M059J (cell line): ENCODE data around the gene DEK. TPM values are rescaled to one million over a fixed set of nuclear protein-coding genes. Genes with fewer than 3 reads are reported as not detected.
"Not testable (repeated sequence)": the region's sequence is repeated elsewhere in the genome, so short reads cannot be mapped to it uniquely, and the experiment has no call there.

Source experiments
- DNase-seq: peaks from one replicate; pipeline ENCODE4 v3.0.0-alpha.2; 2012; ENCODE audit warnings: low read depth
- total RNA-seq: library from RNA; depleted of rRNA; stranded (reverse); fragments of >200 nt; shearing (Covaris generic); gene quantifications from 2 replicates; pipeline ENCODE4 v1.2.3, GENCODE V29; 2014; rRNA removed

Gene DEK, protein sequence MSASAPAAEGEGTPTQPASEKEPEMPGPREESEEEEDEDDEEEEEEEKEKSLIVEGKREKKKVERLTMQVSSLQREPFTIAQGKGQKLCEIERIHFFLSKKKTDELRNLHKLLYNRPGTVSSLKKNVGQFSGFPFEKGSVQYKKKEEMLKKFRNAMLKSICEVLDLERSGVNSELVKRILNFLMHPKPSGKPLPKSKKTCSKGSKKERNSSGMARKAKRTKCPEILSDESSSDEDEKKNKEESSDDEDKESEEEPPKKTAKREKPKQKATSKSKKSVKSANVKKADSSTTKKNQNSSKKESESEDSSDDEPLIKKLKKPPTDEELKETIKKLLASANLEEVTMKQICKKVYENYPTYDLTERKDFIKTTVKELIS
- total RNA-seq, result 326 and 338 TPM in 2 replicates

GRCh38 chr6:18264219-18264922, at the start of gene DEK:
DEK (minus strand) TSS chr6:18264530; CDS start chr6:18263987, 543 bp downstream.
- DNase-seq, result peak; percentile 92

DNA sequence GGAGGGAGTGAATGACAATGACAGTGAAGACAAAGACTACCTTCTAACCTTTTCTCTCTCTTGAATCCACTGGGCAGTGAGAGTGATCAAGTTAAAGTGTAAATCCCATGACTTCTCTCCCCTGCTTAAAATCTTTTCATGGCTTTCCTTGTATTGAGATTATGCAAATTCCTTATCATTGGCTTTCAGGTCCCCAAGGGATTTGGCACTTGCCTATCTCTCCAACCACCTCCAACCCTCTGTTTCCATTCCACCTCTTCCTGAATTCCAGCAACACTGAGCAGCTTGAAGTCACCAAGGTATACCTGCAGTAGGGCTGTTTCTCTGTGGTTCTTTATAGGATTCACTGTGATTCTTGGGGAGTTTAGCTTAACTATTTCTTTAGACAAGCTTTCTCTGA, 48.0 kb upstream of the DEK start:
- DNase-seq, result no peak

- not testable (repeated sequence) for DNase-seq
Observed at GRCh38 chr6:18310010-18310409, 45.7 kb upstream of the DEK start.

- DNase-seq, result peak; percentile 34
Observed at GRCh38 chr6:18309046-18309445, 44.7 kb upstream of the DEK start.

GRCh38 chr6:18308070-18308735, 43.9 kb upstream of the DEK start:
- DNase-seq, result peak; percentile 87

DNA sequence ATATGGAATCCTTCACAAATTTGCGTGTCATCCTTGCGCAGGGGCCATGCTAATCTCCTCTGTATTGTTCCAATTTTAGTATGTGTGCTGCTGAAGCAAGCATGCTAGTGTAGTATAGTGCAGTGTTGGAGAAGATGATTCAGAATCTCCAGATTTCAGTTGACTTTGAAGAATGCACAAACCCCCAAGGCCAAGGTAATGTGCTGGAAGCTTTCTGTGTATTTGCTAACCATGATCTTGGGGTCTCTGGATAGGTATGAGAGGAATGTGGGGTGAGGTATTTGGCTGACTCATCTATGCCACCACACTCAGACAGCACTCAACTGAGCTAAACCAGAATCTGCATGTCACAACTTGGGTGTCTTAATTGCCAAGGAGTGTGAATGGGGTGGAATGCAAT, 42.6 kb upstream of the DEK start:
- DNase-seq, result peak; percentile 95

DNA sequence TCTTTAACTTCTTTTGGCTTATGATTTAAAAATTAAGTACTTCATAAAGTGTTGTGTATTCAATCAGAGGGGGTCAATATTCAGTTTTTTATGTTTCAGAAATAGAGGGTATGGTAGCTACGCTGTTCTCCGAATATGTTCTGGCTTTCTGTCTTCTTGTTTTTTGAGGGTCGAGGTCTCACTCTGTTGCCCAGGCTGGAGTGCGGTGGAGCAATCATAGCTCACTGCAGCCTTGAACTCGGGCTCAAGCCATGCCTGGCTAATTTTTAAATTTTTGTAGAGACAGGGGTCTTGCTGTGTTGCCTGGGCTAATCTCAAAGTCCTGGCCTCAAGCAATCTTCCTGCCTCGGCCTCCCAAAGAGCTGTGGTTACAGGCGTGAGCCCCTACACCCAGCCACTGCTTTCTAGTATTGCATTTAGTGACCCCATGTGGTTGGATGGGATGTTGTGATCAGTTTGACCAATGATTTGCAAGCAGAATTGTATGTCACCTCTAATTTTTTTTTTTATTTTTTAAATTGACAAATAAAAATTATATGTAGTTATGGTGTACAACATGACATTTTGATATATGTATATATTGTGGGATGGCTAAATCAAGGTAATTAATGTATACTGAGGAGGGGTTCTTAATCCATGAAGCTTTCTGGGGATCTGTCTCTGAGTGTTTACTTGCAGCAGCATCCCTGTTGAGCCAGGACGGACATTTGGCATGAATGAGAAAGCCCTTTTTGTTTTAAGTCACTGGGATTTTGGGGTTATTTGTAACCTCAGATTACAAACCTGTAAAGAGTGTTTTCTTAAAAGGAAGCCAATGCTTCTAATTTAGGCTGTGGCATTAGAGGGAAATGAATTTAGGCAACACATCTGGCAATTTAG, 38.5 kb upstream of the DEK start:
- DNase-seq, result peak; percentile 37

DNA sequence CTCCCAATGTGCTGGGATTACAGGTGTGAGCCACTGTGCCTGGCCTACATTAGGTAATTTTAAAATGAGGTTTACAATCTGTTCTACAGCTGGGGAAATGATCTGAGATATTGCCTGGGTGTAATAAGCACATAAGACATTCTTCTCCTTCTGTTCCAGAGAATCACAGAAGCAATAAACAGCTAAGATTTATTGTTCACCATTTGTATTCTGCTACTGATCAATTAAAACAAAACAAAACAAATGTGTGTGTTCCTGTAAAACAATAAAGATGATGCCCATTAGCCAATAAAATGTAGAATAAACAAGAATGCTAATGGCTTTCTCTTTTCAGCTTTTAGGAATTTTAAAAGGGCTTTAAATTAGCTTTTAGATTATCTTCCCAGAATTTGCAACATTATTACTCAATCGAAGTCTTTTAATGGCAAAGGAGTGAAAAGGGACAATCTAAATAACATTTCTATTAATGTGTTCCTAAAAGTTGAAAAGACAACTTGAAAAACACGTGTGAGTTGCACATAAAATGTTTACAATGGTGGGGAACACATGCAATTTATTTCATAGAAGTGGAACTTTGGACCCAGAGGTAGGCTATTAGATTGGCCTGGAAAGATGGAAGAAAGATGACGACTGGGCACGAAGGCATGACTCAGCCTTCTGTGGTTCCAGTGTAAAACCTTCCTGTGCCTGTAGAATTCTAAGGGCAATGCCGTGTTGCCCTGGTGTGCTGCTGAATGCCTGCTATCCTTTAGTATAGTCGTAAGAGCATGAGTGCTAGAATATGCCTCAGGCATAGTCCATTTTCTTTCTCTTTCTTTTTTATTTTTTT, 29.0 kb upstream of the DEK start:
- peak; percentile 97 for DNase-seq

- DNase-seq, result no peak
Observed at GRCh38 chr6:18289283-18289682, 25.0 kb upstream of the DEK start.

GRCh38 chr6:18284261-18284660, 19.9 kb upstream of the DEK start:
- no peak for DNase-seq

- DNase-seq, result no peak
Observed at GRCh38 chr6:18281564-18281963, 17.2 kb upstream of the DEK start.

DNA sequence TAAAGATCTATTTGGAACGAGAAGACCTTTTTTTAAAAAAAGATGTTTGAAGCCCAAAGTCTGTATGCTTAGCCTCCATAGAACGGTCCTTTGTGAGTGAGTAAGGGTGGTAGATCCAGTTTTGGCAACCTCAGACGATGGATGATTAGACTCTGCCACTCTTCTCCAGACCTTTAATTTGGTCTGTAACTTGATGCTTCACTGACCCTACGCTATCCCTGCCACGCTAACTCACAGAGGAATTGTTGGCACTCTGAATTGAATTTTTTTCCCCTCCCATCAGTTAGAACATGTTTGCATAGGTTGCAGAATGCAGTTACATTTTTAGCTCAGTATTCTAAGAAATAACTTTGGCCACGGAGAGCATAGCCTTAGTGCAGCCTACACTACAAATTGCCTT, 15.8 kb upstream of the DEK start:
- peak; percentile 78 for DNase-seq

GRCh38 chr6:18279422-18279821, 15.1 kb upstream of the DEK start:
- no peak for DNase-seq

- DNase-seq, result peak; percentile 44
Observed at GRCh38 chr6:18277237-18278006, 13.1 kb upstream of the DEK start.

DNA sequence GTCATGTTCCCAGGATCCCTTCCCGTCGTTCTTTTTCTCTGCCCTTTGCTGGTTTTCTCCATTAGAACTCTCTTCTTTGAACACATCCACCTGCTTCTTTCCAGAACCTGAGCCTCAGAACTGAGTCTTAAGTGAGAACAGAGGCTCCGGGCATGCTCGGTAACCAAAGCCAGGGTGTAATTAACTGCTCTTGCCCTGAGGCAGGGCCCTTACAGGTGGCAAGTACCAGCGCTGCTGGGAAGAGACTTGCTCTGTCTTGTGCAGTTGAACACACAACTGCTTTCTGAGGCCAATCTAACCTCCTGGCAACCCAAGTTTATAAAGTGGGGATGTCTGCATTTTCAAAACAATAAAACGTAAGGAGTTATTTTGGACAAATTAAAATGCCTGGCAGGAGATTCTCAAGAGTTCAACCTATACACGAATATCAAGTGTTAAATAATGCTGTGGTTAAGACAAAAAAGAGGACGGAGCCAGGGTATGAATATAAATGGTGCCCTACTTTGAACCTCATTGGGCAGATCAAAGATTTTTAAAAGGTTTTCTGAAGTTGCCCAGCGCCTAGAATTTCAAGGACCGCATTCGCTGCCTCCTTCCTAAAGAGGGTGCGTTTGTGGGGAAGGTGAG, 12.4 kb upstream of the DEK start:
- peak; percentile 58 for DNase-seq

GRCh38 chr6:18270216-18270615, 5.9 kb upstream of the DEK start:
- DNase-seq, result no peak

DNA sequence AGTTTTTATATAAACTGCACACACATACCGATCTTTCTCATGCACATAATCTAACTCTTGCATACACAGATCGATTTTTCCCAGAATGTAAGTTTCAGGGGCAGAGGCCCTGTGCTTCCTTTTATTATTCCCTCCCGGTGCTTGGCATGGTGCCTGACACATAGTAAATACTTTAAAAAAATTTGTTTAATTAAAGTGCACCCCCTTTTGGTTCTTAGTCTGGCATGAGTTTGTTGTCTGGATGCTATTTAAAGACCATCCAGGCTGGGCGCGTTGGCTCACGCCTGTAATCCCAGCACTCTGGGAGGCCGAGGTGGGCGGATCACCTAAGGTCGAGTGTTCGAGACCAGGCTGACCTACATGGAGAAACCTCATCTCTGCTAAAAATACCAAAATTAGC, 5.4 kb upstream of the DEK start:
- DNase-seq, result peak; percentile 50

DNA sequence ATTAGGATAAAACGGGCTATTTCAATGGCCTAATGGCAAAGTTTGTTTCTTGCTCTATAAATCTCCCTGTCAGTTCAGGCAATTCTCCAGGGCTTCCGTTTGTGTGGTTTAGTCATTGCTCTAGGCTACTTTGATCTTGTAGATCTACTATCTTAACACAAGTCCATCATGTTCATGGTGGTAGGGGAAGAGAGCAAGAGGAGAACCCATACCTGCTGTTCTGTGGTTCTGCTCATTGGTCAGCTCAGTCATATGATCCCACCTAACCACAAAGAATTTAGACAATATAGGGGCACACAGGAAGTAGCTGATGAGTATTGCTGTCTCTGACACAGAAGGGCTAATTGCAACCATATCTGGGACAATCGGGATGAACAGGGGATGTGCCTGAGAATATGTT, 4.9 kb upstream of the DEK start:
- peak; percentile 97 for DNase-seq

- DNase-seq, result no peak
Observed at GRCh38 chr6:18268066-18268465, 3.7 kb upstream of the DEK start.

- no peak for DNase-seq
Observed at GRCh38 chr6:18266523-18266912, 2.2 kb upstream of the DEK start.
